H1 (cell line): ENCODE data around the gene SLC3A2. TPM values are rescaled to one million over a fixed set of nuclear protein-coding genes. Genes with fewer than 3 reads are reported as not detected.

ENCODE experiments used
- CTCF ChIA-PET: fragments of 300-600 bp; sonication (Branson Sonifier 250); formaldehyde crosslinking; loops from one replicate; lab custom pipeline; 2021; ENCODE audit not compliant: partially characterized antibody; lab: Charles Lee
- POLR2A ChIA-PET: fragments of 300-600 bp; sonication (Branson Sonifier 250); formaldehyde crosslinking; loops from one replicate; lab custom pipeline; 2021; ENCODE audit warnings: inconsistent platforms; ENCODE audit not compliant: partially characterized antibody; lab: Charles Lee
- DNase-seq, 2 experiments: peaks; one replicate each; pipeline versions ENCODE4 v3.0.0 to v3.0.0-alpha.2; 2010 to 2022; ENCODE audit warnings: low spot score in 2 of 2, low read depth in 1 of 2, mixed read lengths in 1 of 2
- FAIRE-seq: peaks from 2 replicates; lab custom pipeline; 2011; peaks lifted over from hg19 to GRCh38; lab: Jason Lieb, UNC
- H2AFZ ChIP-seq: 2 replicates; pipeline ENCODE4 v1.8.1; 2012; ENCODE audit warnings: low read length, inconsistent platforms
- H2AK5ac ChIP-seq: 2 replicates; pipeline ENCODE4 v1.6.1; 2013; ENCODE audit warnings: low read depth, low read length
- H2BK120ac ChIP-seq: replicated peaks from 2 replicates; pipeline ENCODE3; 2013; ENCODE audit warnings: low read depth, low read length, inconsistent platforms
- H2BK12ac ChIP-seq: 2 replicates; pipeline ENCODE4 v1.6.1; 2013; ENCODE audit warnings: low read depth, low read length
- H2BK15ac ChIP-seq: 2 replicates; pipeline ENCODE4 v1.6.1; 2013; ENCODE audit warnings: low read length
- H2BK20ac ChIP-seq: 2 replicates; pipeline ENCODE4 v1.6.1; 2013; ENCODE audit warnings: low read length
- H2BK5ac ChIP-seq: 2 replicates; pipeline ENCODE4 v1.6.1; 2013; ENCODE audit warnings: low read depth, low read length
- H3K14ac ChIP-seq: 2 replicates; pipeline ENCODE4 v1.6.1; 2013; ENCODE audit warnings: inconsistent platforms; ENCODE audit not compliant: insufficient read length
- H3K18ac ChIP-seq: 2 replicates; pipeline ENCODE4 v1.6.1; 2013; ENCODE audit warnings: low read length; ENCODE audit errors: extremely low read depth
- H3K23ac ChIP-seq: 2 replicates; pipeline ENCODE4 v1.6.1; 2013; ENCODE audit warnings: inconsistent platforms; ENCODE audit not compliant: insufficient read length
- H3K23me2 ChIP-seq: 2 replicates; pipeline ENCODE4 v1.6.1; 2013; ENCODE audit warnings: low read depth, low read length
- H3K27ac ChIP-seq: 2 replicates; pipeline ENCODE4 v1.6.1; 2011; ENCODE audit warnings: low read depth, low read length, inconsistent platforms
- H3K27me3 ChIP-seq, 4 experiments: replicated peaks in 1 of 4; 1 replicate in 1 of 4; 2 replicates in 3 of 4; pipeline versions ENCODE4 v1.6.1 to v1.8.1; 2011 to 2013; ENCODE audit warnings: low read length in 3 of 4, mild to moderate bottlenecking in 3 of 4, inconsistent platforms in 2 of 4, mixed read lengths in 2 of 4, moderate library complexity in 1 of 4; ENCODE audit not compliant: control insufficient read depth in 3 of 4, insufficient read depth in 3 of 4; ENCODE audit errors: extremely low read depth in 1 of 4
- H3K36me3 ChIP-seq, 4 experiments: 2 replicates each; pipeline versions ENCODE4 v1.6.1 to v1.8.1; 2011 to 2013; ENCODE audit warnings: mild to moderate bottlenecking in 4 of 4, low read length in 3 of 4, moderate library complexity in 2 of 4, control low read depth in 1 of 4, inconsistent platforms in 1 of 4; ENCODE audit not compliant: insufficient read depth in 4 of 4, control insufficient read depth in 2 of 4
- H3K4ac ChIP-seq: replicated peaks from 2 replicates; pipeline ENCODE3; 2013; ENCODE audit warnings: low read length, low read depth, mixed read lengths, inconsistent platforms; ENCODE audit not compliant: insufficient read length
- H3K4me1 ChIP-seq, 4 experiments: replicated peaks in 1 of 4; 1 replicate in 1 of 4; 2 replicates in 3 of 4; pipeline versions ENCODE4 v1.6.1 to v1.8.1; 2011 to 2013; ENCODE audit warnings: low read length in 3 of 4, inconsistent platforms in 2 of 4, mixed read lengths in 1 of 4; ENCODE audit not compliant: insufficient read depth in 4 of 4, control insufficient read depth in 3 of 4
- H3K4me2 ChIP-seq, 2 experiments: 2 replicates each; pipeline versions ENCODE4 v1.6.1 to v1.8.1; 2011 to 2013; ENCODE audit warnings: low read depth in 2 of 2, low read length in 2 of 2, control low read depth in 1 of 2, inconsistent platforms in 1 of 2, mild to moderate bottlenecking in 1 of 2; ENCODE audit not compliant: insufficient read depth in 1 of 2
- H3K4me3 ChIP-seq, 4 experiments: fragments of 200-600, 300-600 bp in 1 of 4; sonication (generic), shearing (Covaris generic), sonication (Bioruptor Twin) in 1 of 4; 2 replicates each; pipeline versions ENCODE4 v1.5.1 to v1.8.1; 2011 to 2016; ENCODE audit warnings: low read length in 4 of 4, low read depth in 3 of 4, control low read depth in 2 of 4, inconsistent platforms in 2 of 4, mild to moderate bottlenecking in 2 of 4, mixed read lengths in 1 of 4, moderate library complexity in 1 of 4; ENCODE audit not compliant: insufficient read depth in 2 of 4; ENCODE audit errors: extremely low read depth in 1 of 4
- H3K56ac ChIP-seq: replicated peaks from 2 replicates; pipeline ENCODE3; 2013; ENCODE audit warnings: low read depth, mild to moderate bottlenecking, mixed read lengths, low read length, inconsistent platforms; ENCODE audit not compliant: insufficient read length
- H3K79me1 ChIP-seq: 2 replicates; pipeline ENCODE4 v1.6.1; 2013; ENCODE audit warnings: low read depth, low read length, control low read depth
- H3K79me2 ChIP-seq, 2 experiments: 2 replicates each; pipeline versions ENCODE4 v1.6.1 to v1.8.1; 2012 to 2013; ENCODE audit warnings: low read length in 2 of 2, mild to moderate bottlenecking in 2 of 2, inconsistent platforms in 1 of 2; ENCODE audit not compliant: insufficient read depth in 2 of 2, control insufficient read depth in 1 of 2
- H3K9ac ChIP-seq, 4 experiments: replicated peaks in 1 of 4; 1 replicate in 1 of 4; 2 replicates in 3 of 4; pipeline versions ENCODE4 v1.6.1 to v1.8.1; 2011 to 2013; ENCODE audit warnings: low read depth in 3 of 4, low read length in 3 of 4, control low read depth in 2 of 4, mild to moderate bottlenecking in 2 of 4, moderate library complexity in 2 of 4, inconsistent platforms in 1 of 4; ENCODE audit errors: extremely low read depth in 1 of 4
- H3K9me3 ChIP-seq, 2 experiments: 2 replicates each; pipeline versions ENCODE4 v1.6.1 to v1.8.1; 2012 to 2013; ENCODE audit warnings: mild to moderate bottlenecking in 2 of 2, moderate library complexity in 2 of 2, control low read depth in 1 of 2, inconsistent platforms in 1 of 2, low read depth in 1 of 2, low read length in 1 of 2, mixed read lengths in 1 of 2; ENCODE audit not compliant: insufficient read depth in 2 of 2
- H4K20me1 ChIP-seq, 2 experiments: replicated peaks in 1 of 2; 2 replicates each; pipeline versions ENCODE3 to v1.8.1; 2011 to 2013; ENCODE audit warnings: inconsistent platforms in 2 of 2, low read length in 2 of 2, mild to moderate bottlenecking in 1 of 2; ENCODE audit not compliant: insufficient read depth in 2 of 2, control insufficient read depth in 1 of 2
- H4K5ac ChIP-seq: 2 replicates; pipeline ENCODE4 v1.6.1; 2013; ENCODE audit warnings: low read length, low read depth, mixed read lengths, inconsistent platforms; ENCODE audit not compliant: insufficient read length
- H4K8ac ChIP-seq: 2 replicates; pipeline ENCODE4 v1.8.0; 2013; ENCODE audit warnings: mild to moderate bottlenecking, moderate library complexity, low read length, inconsistent platforms; ENCODE audit not compliant: insufficient read depth; ENCODE audit errors: extremely low read depth
- H4K91ac ChIP-seq: replicated peaks from 2 replicates; pipeline ENCODE3; 2013; ENCODE audit warnings: low read length, mixed read lengths, inconsistent platforms; ENCODE audit not compliant: insufficient read length
- BACH1 ChIP-seq: IDR thresholded peaks from 2 replicates; pipeline ENCODE4 v1.6.1; 2012; ENCODE audit warnings: low read length, improper control_type of control experiment
- EZH2 ChIP-seq: fragments of 200-600 bp; sonication (generic); IDR thresholded peaks from 2 replicates; pipeline ENCODE4 v1.7.1; 2012; ENCODE audit warnings: low read depth, mild to moderate bottlenecking, moderate library complexity, low read length, inconsistent platforms; ENCODE audit not compliant: severe bottlenecking
- KDM1A ChIP-seq: fragments of 200-600, 300-600 bp; sonication (generic); IDR thresholded peaks from 2 replicates; pipeline ENCODE4 v1.7.1; 2016; ENCODE audit warnings: mild to moderate bottlenecking, low read length, borderline replicate concordance
- POLR2A ChIP-seq, 2 experiments: IDR thresholded peaks; 1 replicate in 1 of 2; 2 replicates in 1 of 2; pipeline ENCODE4 v1.6.1; 2011; ENCODE audit warnings: low read depth in 2 of 2, low read length in 2 of 2, mild to moderate bottlenecking in 2 of 2; ENCODE audit errors: control extremely low read depth in 1 of 2
- RXRA ChIP-seq: IDR thresholded peaks from 2 replicates; pipeline ENCODE4 v1.6.1; 2011; ENCODE audit warnings: low read depth, mild to moderate bottlenecking, low read length, moderate library complexity; ENCODE audit not compliant: insufficient read depth
- SAP30 ChIP-seq: fragments of 300-600 bp; sonication (generic); IDR thresholded peaks from 2 replicates; pipeline ENCODE4 v1.7.1; 2012; ENCODE audit warnings: low read length, moderate library complexity, mild to moderate bottlenecking, inconsistent platforms; ENCODE audit not compliant: insufficient read depth, insufficient replicate concordance
- SIRT6 ChIP-seq: IDR thresholded peaks from one replicate; pipeline ENCODE4 v1.7.1; 2012; ENCODE audit warnings: low read length, inconsistent platforms
- SIX5 ChIP-seq: IDR thresholded peaks from 2 replicates; pipeline ENCODE4 v1.6.1; 2011; ENCODE audit warnings: mild to moderate bottlenecking, low read depth, low read length
- SP1 ChIP-seq: IDR thresholded peaks from 2 replicates; pipeline ENCODE4 v1.6.1; 2011; ENCODE audit warnings: low read depth, low read length
- SRF ChIP-seq: IDR thresholded peaks from 2 replicates; pipeline ENCODE4 v1.6.1; 2011; ENCODE audit warnings: mild to moderate bottlenecking, low read depth, low read length, moderate library complexity
- SUZ12 ChIP-seq: fragments of 200-600 bp; sonication (generic); IDR thresholded peaks from 2 replicates; pipeline ENCODE4 v1.6.1; 2012; ENCODE audit warnings: mild to moderate bottlenecking, inconsistent platforms, low read length, moderate library complexity, mixed read lengths
- TEAD4 ChIP-seq: IDR thresholded peaks from 2 replicates; pipeline ENCODE4 v1.6.1; 2012; ENCODE audit warnings: low read depth, low read length, inconsistent platforms, mixed read lengths
- WGBS, 2 experiments: shearing (Covaris generic) in 1 of 2; methylation state at CpG; one replicate each; pipeline versions ENCODE4 v1.1.6 to v1.1.7; 2013 to 2015; ENCODE audit warnings: low lambda C conversion rate in 2 of 2, mixed read lengths in 2 of 2, inconsistent platforms in 1 of 2, low coverage in 1 of 2, missing lambda C conversion rate in 1 of 2; ENCODE audit not compliant: insufficient replicate concordance in 2 of 2, insufficient coverage in 1 of 2, insufficient read length in 1 of 2; ENCODE audit errors: extremely low coverage in 1 of 2, missing lambda C conversion rate in 1 of 2; 5-methylcytosine and 5-hydroxymethylcytosine counted together
- polyA plus RNA-seq, 7 experiments: library from polyadenylated mRNA; depleted of rRNA in 3 of 7; stranded (reverse) in 5 of 7; unstranded in 2 of 7; fragments of >200 nt in 5 of 7; fragments of 200-250 nt in 2 of 7; gene quantifications; 1 replicate in 5 of 7; 2 replicates in 1 of 7; 4 replicates in 1 of 7; pipeline versions ENCODE4 v1.2.1 to v1.2.3, GENCODE V29; 2011 to 2013; ENCODE audit warnings: missing spikeins in 2 of 7, mixed read lengths in 2 of 7
- total RNA-seq: library from RNA; stranded (reverse); fragmentation: NEBNext Ultra II Directional; extraction: Animal tissue kit (Norgen Biotek cat#: 25700); gene quantifications from 2 replicates; pipeline ENCODE4 v1.2.1, GENCODE V29; 2021

SLC3A2 gene
- total and polyA plus RNA-seq, 2 of the 8 experiments (the other 6 are each of a cell fraction or from before 2014, with no cell fraction given), result 410 to 435 TPM

DNA sequence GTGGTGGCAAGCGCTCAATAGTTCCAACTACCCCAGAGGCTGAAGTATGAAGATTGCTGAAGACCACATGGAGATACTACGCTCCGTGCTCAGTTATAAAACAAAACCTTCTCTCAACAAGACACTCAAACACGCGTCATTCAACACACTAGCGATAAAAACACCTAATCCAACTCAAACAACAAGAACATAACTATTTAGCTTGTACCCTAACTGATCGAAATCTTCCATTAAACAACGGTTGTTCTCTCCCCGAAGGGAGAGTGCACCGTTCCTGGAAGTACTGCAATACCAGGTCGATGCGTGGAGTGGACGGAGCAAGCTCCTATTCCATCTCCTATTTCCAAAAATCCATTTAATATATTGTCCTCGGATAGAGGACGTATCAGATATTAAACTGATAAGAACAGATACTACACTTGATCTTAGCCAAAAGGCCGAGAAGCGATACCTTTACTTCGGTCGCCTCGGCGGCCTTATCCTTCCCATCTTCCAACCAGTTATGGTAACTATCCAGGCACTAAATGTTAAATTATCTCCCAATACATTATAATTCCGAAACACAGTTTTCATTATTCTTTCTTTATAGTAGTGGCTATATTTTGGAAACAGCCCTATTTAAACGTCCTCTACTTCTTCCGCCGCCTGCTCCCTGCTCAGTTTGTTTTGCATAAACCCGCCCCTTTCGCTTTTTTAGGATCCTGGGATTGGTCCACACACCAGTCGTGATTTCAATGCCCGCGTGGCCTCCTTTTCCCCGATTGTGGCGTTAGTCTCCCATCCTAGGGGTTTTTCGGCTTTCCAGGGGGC is 39.1 kb upstream of the SLC3A2 start:
- FAIRE-seq (peak; percentile 100), DNase-seq (peak; percentile 88)
- Histone ChIP-seq H2BK120ac (no peak overlapping the region), H3K79me2 (peaks cover 0 to 20% of the 10 kb centered on the region in 2 experiments; a peak in 2 of 4 replicates), H3K23ac (no peak overlapping the region), H3K79me1 (peaks cover 3% of the 10 kb centered on the region; the same call in 1 of the 2 replicates), H2AFZ (no peak overlapping the region), H2BK15ac (no peak overlapping the region), H3K18ac (no peak overlapping the region; the same call in 1 of the 2 replicates), H4K5ac (peak overlapping the region; percentile 73), H4K20me1 (peaks cover 0 to 2% of the 10 kb centered on the region in 2 experiments), H2BK5ac (peak overlapping the region; percentile 90), H3K27me3 (no peaks in the 10 kb centered on the region), H3K4me3 (peak overlapping the region; percentile 40 to 90 (median 55)), H4K8ac (peak overlapping the region; percentile 87; the same call in 1 of the 2 replicates), H3K9ac (peak overlapping the region in 3 of 4 experiments; percentile 43 to 88 (median 78); a peak in 6 of 7 replicates), H3K23me2 (peaks cover 20% of the 10 kb centered on the region), H3K36me3 (peaks cover 0 to 6% (median under 1%) of the 10 kb centered on the region in 4 experiments; a peak in 3 of 8 replicates), H2BK12ac (peak overlapping the region; percentile 82; the same call in 1 of the 2 replicates), H3K9me3 (no peaks in the 10 kb centered on the region), H4K91ac (no peak overlapping the region), H3K27ac (peak overlapping the region; percentile 95), H2BK20ac (no peak overlapping the region), H3K56ac (peak overlapping the region; percentile 92), H3K4me1 (peaks cover 0 to 5% (median 1%) of the 10 kb centered on the region in 4 experiments; a peak in 2 of 7 replicates), H3K4me2 (peak overlapping the region; percentile 89 to 99), H2AK5ac (no peak overlapping the region; the same call in 1 of the 2 replicates), H3K14ac (no peak overlapping the region), H3K4ac (no peak overlapping the region)
- ChIA-PET POLR2A (interaction anchor here (0.6 to 20.0 kb wide), 78 partner anchors 9 to 1410 kb away, joined by 3 to 2104 read pairs (median 6); partner anchors contain the start of genes B3GAT3, BSCL2, C11orf98 and CHRM1), CTCF (interaction anchor here (1.2 to 2.2 kb wide), 4 partner anchors 9 to 67 kb away, joined by 3 to 5 read pairs (median 4); partner anchors contain the start of genes STX5 and TEX54)
- WGBS, 2 experiments, result 1% methylated on average over 33 of the region's 33 CpGs; no CpG with 5 or more reads in 1 of the 2 experiments
- peak; percentile 94 for TF ChIP-seq SP1
- TF ChIP-seq SIX5, result no peak
- peak; percentile 100 for TF ChIP-seq POLR2A (IDR thresholded peaks at IDR 0.05; ENCODE audit: control extremely low read depth in 1 of 2, low read depth in 2 of 2, low read length in 2 of 2)
- no peak for TF ChIP-seq EZH2
- no peak for TF ChIP-seq KDM1A
- no peak for TF ChIP-seq SAP30
- no peak for TF ChIP-seq RXRA
- peak; percentile 22; the same call in 1 of the 2 replicates for TF ChIP-seq SUZ12
- TF ChIP-seq SRF, result no peak
- TF ChIP-seq SIRT6, result no peak
- peak; percentile 62 for TF ChIP-seq BACH1
- TF ChIP-seq TEAD4, result no peak
